ENCODE results near the gene TGM1.

- TF ChIP-seq CTCF (IDR thresholded peaks at IDR 0.05; ENCODE audit: low read length) (no peak), EZH2 (optimal IDR thresholded peaks at IDR 0.05; ENCODE audit: low read depth, low read length) (no peak)
These were observed 36.5 kb upstream of the TGM1 start, which contains the start of the genes DHRS1 and NOP9 for GRCh38 chr14:24299255-24300191.
